Vagina (tissue), 2 donors: Measurements from ENCODE around the gene AREG.

ENCODE experiments used
- POLR2A ChIP-seq, 2 donors: fragments of 450-650 bp; IDR thresholded peaks; one replicate each; pipeline ENCODE4 v1.6.1; 2017; ENCODE audit warnings: antibody characterized with exemption in 2 of 2, mild to moderate bottlenecking in 2 of 2, moderate library complexity in 2 of 2
- POLR2AphosphoS5 ChIP-seq, 2 donors: sonication (generic); formaldehyde crosslinking; IDR thresholded peaks; one replicate each; pipeline ENCODE4 v1.9.0; 2017; ENCODE audit warnings: antibody characterized with exemption in 2 of 2, mild to moderate bottlenecking in 2 of 2, low read depth in 1 of 2; ENCODE audit not compliant: insufficient read depth in 1 of 2
- TF ChIP-seq, protein P1 (sequence below), 3 experiments: fragments of 450-650 bp in 2 of 3; fragments of 200-600 bp in 1 of 3; sonication (generic) in 1 of 3; IDR thresholded peaks; one replicate each; pipeline ENCODE4 v1.5.1; 2017 to 2019; ENCODE audit warnings: antibody characterized with exemption in 3 of 3, mild to moderate bottlenecking in 2 of 3, moderate library complexity in 2 of 3

DNA sequence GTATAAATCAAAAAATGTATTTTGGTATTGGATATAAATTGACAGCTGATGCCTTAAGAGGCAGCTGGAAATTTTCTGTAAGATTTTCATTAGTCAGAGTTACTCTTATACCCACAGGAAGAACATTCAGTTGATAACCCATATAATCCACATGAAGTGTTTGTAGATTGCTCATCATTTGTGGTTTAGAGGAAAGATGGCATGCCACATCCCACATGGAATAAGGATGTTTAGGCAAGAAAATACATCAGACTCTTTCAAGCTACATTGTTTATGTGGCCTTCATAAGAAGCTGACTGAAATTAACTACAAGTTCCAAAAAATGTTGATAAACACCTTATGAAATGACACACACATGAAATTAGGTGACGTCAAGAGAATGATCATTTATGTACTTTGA is 56.6 kb downstream of the AREG start:
- TF ChIP-seq POLR2AphosphoS5 (IDR thresholded peaks at IDR 0.05; ENCODE audit: insufficient read depth in 1 of 2, low read depth in 1 of 2) (no peak), POLR2A (IDR thresholded peaks at IDR 0.05) (no peak)
- TF ChIP-seq, protein P1, sequence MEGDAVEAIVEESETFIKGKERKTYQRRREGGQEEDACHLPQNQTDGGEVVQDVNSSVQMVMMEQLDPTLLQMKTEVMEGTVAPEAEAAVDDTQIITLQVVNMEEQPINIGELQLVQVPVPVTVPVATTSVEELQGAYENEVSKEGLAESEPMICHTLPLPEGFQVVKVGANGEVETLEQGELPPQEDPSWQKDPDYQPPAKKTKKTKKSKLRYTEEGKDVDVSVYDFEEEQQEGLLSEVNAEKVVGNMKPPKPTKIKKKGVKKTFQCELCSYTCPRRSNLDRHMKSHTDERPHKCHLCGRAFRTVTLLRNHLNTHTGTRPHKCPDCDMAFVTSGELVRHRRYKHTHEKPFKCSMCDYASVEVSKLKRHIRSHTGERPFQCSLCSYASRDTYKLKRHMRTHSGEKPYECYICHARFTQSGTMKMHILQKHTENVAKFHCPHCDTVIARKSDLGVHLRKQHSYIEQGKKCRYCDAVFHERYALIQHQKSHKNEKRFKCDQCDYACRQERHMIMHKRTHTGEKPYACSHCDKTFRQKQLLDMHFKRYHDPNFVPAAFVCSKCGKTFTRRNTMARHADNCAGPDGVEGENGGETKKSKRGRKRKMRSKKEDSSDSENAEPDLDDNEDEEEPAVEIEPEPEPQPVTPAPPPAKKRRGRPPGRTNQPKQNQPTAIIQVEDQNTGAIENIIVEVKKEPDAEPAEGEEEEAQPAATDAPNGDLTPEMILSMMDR (IDR thresholded peaks at IDR 0.05) = no peak
